ENCODE results near the gene NDUFB10.
"Not testable (repeated sequence)": the region's sequence is repeated elsewhere in the genome, so short reads cannot be mapped to it uniquely, and the experiment has no call there.

The NDUFB10 gene

GRCh38 chr16:1924095-1924494, 35.2 kb upstream of the NDUFB10 start:
- no peak for DNase-seq (ENCODE audit: low read depth)

- no peak for DNase-seq (ENCODE audit: low read depth)
These were observed 33.1 kb upstream of the NDUFB10 start for GRCh38 chr16:1926271-1926670.

- no peak for DNase-seq (ENCODE audit: low read depth)
These were observed 30.2 kb upstream of the NDUFB10 start for GRCh38 chr16:1929105-1929504.

GRCh38 chr16:1929578-1930337, 29.6 kb upstream of the NDUFB10 start:
- peak; percentile 76 for DNase-seq (ENCODE audit: low read depth)

- no peak for DNase-seq (ENCODE audit: low read depth)
These were observed 29.0 kb upstream of the NDUFB10 start for GRCh38 chr16:1930338-1930720.

- peak; percentile 10 for DNase-seq (ENCODE audit: low read depth)
These were observed 27.0 kb upstream of the NDUFB10 start for GRCh38 chr16:1932050-1933028.

- no peak for DNase-seq (ENCODE audit: low read depth)
These were observed 26.2 kb upstream of the NDUFB10 start for GRCh38 chr16:1933097-1933661.

- DNase-seq (ENCODE audit: low read depth) = no peak
These were observed 22.3 kb upstream of the NDUFB10 start for GRCh38 chr16:1936945-1937479.

- no peak for DNase-seq (ENCODE audit: low read depth)
These were observed 21.0 kb upstream of the NDUFB10 start for GRCh38 chr16:1938316-1938715.

- DNase-seq (ENCODE audit: low read depth) = no peak
These were observed 20.4 kb upstream of the NDUFB10 start for GRCh38 chr16:1938910-1939309.

- DNase-seq (ENCODE audit: low read depth) = not testable (repeated sequence)
These were observed 19.5 kb upstream of the NDUFB10 start for GRCh38 chr16:1939833-1940232.

- no peak for DNase-seq (ENCODE audit: low read depth)
These were observed 18.8 kb upstream of the NDUFB10 start for GRCh38 chr16:1940273-1941161.

GRCh38 chr16:1941162-1942046, 17.9 kb upstream of the NDUFB10 start:
- peak; percentile 63 for DNase-seq (ENCODE audit: low read depth)

- DNase-seq (ENCODE audit: low read depth) = peak; percentile 26
These were observed 17.1 kb upstream of the NDUFB10 start for GRCh38 chr16:1942047-1942809.

- peak; percentile 98 for DNase-seq (ENCODE audit: low read depth)
These were observed 16.3 kb upstream of the NDUFB10 start, which contains the start of gene MSRB1 for GRCh38 chr16:1942810-1943726. Gene MSRB1, minus strand, starts transcription at chr16:1943199. Its CDS starts 43 bp downstream, at chr16:1943156.

- no peak for DNase-seq (ENCODE audit: low read depth)
These were observed 14.6 kb upstream of the NDUFB10 start for GRCh38 chr16:1944612-1945199.

GRCh38 chr16:1945559-1946391, 13.6 kb upstream of the NDUFB10 start:
- DNase-seq (ENCODE audit: low read depth) = no peak
